Glutamatergic neuron (in vitro differentiated cells): ENCODE results near the gene THSD7A. TPM values are rescaled to one million over a fixed set of nuclear protein-coding genes. Genes with fewer than 3 reads are reported as not detected.

Experiments used
- DNase-seq: peaks from one replicate; pipeline ENCODE4 v3.0.0; 2022
- H3K27ac Mint-ChIP-seq: one replicate; pipeline ENCODE4 v1.8.0; 2020; ENCODE audit warnings: mild to moderate bottlenecking, mixed read lengths, inconsistent platforms; ENCODE audit not compliant: unreplicated experiment
- H3K27me3 Mint-ChIP-seq: one replicate; pipeline ENCODE4 v1.8.0; 2020; ENCODE audit warnings: mild to moderate bottlenecking, moderate library complexity, mixed read lengths, inconsistent platforms; ENCODE audit not compliant: unreplicated experiment
- H3K36me3 Mint-ChIP-seq: one replicate; pipeline ENCODE4 v1.8.0; 2020; ENCODE audit warnings: mild to moderate bottlenecking, mixed read lengths, inconsistent platforms; ENCODE audit not compliant: unreplicated experiment
- H3K4me1 Mint-ChIP-seq: one replicate; pipeline ENCODE4 v1.8.0; 2020; ENCODE audit warnings: mild to moderate bottlenecking, low read depth, mixed read lengths, inconsistent platforms; ENCODE audit not compliant: unreplicated experiment
- H3K4me3 Mint-ChIP-seq: one replicate; pipeline ENCODE4 v1.8.0; 2020; ENCODE audit warnings: mild to moderate bottlenecking, mixed read lengths, inconsistent platforms; ENCODE audit not compliant: unreplicated experiment
- H3K9me3 Mint-ChIP-seq: one replicate; pipeline ENCODE4 v1.8.0; 2020; ENCODE audit warnings: mild to moderate bottlenecking, moderate library complexity, mixed read lengths, inconsistent platforms; ENCODE audit not compliant: unreplicated experiment
- total RNA-seq: library from RNA; stranded (reverse); fragmentation: NEBNext Ultra II Directional; extraction: Animal tissue kit (Norgen Biotek cat#: 25700); gene quantifications from one replicate; pipeline ENCODE4 v1.2.1, GENCODE V29; 2021; ENCODE audit not compliant: unreplicated experiment
- TF ChIP-seq, protein P1 (sequence below): fragments of 200-600 bp; sonication (generic); IDR thresholded peaks from one replicate; pipeline ENCODE4 v1.5.0; 2021; ENCODE audit not compliant: partially characterized antibody, unreplicated experiment

Gene THSD7A
- total RNA-seq, 1 donor from 2014 or later = 211 TPM

DNA sequence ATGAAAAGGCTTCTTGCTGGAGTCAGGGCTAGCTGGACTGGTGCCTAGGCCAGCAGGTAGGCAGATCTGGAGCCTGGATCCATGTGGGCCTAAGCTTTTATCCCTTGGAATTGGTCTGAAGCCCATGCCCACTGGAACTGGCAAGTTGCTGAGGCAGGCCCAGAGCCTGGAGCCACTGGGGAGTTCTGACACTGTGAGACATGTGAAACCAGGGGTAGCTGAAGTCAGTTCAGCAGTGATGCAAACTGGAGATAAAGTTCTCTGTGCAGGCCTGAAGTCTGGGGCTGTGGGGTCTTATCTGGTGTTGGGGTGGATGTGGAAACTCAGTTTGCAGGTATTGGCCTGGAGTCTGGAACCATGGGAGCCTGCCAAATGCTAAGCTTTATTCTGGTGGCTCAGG, 9.7 kb upstream of the THSD7A start:
- H3K9me3 Mint-ChIP-seq = peaks cover 1% of the 10 kb centered on the region
- no peak overlapping the region for H3K4me3 Mint-ChIP-seq
- H3K27me3 Mint-ChIP-seq = no peaks in the 10 kb centered on the region
- no peak for DNase-seq
- H3K4me1 Mint-ChIP-seq = peaks cover 2% of the 10 kb centered on the region
- peaks cover 5% of the 10 kb centered on the region for H3K36me3 Mint-ChIP-seq
- no peak overlapping the region for H3K27ac Mint-ChIP-seq
- TF ChIP-seq, protein P1, sequence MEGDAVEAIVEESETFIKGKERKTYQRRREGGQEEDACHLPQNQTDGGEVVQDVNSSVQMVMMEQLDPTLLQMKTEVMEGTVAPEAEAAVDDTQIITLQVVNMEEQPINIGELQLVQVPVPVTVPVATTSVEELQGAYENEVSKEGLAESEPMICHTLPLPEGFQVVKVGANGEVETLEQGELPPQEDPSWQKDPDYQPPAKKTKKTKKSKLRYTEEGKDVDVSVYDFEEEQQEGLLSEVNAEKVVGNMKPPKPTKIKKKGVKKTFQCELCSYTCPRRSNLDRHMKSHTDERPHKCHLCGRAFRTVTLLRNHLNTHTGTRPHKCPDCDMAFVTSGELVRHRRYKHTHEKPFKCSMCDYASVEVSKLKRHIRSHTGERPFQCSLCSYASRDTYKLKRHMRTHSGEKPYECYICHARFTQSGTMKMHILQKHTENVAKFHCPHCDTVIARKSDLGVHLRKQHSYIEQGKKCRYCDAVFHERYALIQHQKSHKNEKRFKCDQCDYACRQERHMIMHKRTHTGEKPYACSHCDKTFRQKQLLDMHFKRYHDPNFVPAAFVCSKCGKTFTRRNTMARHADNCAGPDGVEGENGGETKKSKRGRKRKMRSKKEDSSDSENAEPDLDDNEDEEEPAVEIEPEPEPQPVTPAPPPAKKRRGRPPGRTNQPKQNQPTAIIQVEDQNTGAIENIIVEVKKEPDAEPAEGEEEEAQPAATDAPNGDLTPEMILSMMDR = no peak

DNA sequence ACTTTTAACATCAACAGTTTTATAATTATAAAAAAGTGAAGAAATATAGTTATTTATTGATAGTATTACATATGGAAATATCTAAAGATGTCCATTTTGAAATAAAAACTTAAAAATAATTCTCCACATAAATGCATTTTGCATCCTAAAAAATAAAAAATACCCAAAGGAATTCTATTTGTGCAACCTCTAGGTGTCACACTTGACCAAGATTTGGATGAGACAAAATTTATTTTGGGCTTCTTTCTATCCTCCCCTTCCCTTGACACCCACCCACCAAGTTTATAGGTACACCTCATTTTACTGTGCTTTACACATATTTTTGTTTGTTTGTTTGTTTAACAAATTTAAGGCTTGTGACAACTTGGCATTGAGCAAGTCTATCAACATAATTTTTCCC, 3.3 kb upstream of the THSD7A start:
- TF ChIP-seq, protein P1 = peak; percentile 61
- peaks cover 21% of the 10 kb centered on the region for H3K4me1 Mint-ChIP-seq
- peaks cover 6% of the 10 kb centered on the region for H3K27me3 Mint-ChIP-seq
- H3K4me3 Mint-ChIP-seq = no peak overlapping the region
- H3K36me3 Mint-ChIP-seq = peaks cover 6% of the 10 kb centered on the region
- H3K27ac Mint-ChIP-seq = no peak overlapping the region
- no peak for DNase-seq
- H3K9me3 Mint-ChIP-seq = peaks cover 4% of the 10 kb centered on the region

DNA sequence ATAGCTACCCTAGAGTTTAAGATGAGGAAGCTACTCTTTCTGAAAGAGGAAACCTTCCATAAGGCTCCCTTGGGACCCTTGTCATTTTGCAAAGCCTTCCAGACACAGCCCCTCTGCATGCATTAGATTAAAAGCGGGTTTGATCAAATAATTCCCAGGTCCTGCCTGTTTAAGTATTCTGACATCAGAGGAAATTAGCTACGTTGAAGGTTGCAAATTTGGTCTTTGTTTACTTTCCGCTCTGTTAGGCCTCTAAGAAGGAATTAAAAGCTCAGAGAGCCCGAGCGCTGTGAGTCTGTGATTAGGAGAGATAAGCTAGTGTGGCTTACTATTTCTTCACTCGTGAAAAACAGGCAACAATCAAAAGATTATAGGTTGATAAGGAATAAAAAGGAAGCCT, 1.4 kb upstream of the THSD7A start:
- Mint-ChIP-seq H3K9me3 (peaks cover 4% of the 10 kb centered on the region), H3K4me1 (peaks cover 19% of the 10 kb centered on the region), H3K27ac (peak overlapping the region; percentile 90), H3K27me3 (peaks cover 6% of the 10 kb centered on the region), H3K4me3 (peak overlapping the region; percentile 53), H3K36me3 (peaks cover 6% of the 10 kb centered on the region)
- no peak for DNase-seq
- TF ChIP-seq, protein P1 = no peak

DNA sequence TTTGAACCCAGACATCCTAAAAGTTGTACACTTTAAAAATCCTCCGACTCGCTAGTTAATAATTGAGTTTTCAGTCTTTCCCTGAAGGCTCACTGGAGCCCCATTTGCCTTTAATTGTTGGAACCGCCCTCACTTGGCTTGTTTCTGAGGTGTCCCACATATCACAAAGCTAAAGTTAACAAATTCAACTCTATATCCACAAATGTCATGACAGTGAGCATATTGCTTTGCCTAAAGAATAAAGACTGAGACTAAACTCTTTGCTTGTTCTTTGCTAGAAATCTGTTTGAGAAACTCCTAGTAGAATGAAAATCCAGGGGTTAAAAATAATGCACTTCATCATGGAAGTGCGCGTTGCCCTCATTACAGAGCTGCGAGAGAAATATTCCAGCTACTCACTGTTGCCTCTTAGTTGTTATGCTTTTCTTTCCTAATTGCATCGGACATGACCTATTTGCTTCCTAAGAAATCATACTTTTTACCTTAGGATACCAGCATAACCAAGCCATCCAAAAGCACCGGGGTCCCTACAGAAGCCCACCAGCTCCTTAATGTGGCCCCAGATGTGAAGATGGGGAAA, 752 bp downstream of the THSD7A start:
- H3K27me3 Mint-ChIP-seq = peaks cover 6% of the 10 kb centered on the region
- H3K9me3 Mint-ChIP-seq = peaks cover 6% of the 10 kb centered on the region
- DNase-seq = no peak
- peaks cover 29% of the 10 kb centered on the region for H3K4me1 Mint-ChIP-seq
- peak overlapping the region; percentile 92 for H3K4me3 Mint-ChIP-seq
- H3K27ac Mint-ChIP-seq = peak overlapping the region; percentile 70
- H3K36me3 Mint-ChIP-seq = no peaks in the 10 kb centered on the region
- TF ChIP-seq, protein P1 = no peak

DNA sequence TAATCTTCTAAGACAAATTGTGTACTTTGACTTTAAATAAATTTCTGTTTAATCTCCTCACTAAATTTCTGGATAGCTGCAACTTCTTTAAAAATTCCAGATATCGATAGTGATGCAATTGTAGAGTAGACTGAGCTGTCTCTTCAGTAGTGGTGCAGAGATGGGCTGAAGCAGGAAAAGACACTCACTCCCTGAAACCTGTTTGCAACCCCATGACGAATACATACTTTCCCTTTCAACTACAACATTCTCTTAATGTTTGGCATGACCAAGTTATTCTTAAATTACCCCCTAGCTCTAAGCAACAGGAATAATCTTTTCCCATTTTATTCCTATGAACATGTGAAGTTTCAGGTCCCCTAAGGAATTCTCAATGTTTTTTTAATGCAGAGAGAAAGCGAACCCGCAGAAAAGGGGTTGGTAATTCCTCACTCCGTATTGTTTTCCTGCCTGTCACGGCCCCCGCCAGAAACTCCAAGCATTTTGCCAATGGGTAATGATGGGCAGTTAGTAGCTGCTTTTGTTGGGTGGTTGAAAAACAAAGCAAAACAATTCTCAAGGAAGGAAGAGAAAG, 1.3 kb downstream of the THSD7A start:
- Mint-ChIP-seq H3K27me3 (peaks cover 6% of the 10 kb centered on the region), H3K4me1 (peaks cover 29% of the 10 kb centered on the region), H3K27ac (peak overlapping the region; percentile 70), H3K4me3 (peak overlapping the region; percentile 92), H3K36me3 (no peaks in the 10 kb centered on the region), H3K9me3 (peaks cover 6% of the 10 kb centered on the region)
- DNase-seq = no peak
- TF ChIP-seq, protein P1 = no peak
